SJSA1 (cell line): ENCODE measurements around the gene GPR63. TPM values are rescaled to one million over a fixed set of nuclear protein-coding genes. Genes with fewer than 3 reads are reported as not detected.

ENCODE experiments used
- DNase-seq, 2 experiments: peaks; one replicate each; pipeline ENCODE4 v3.0.0-alpha.2; 2015 to 2020; ENCODE audit warnings: low spot score in 2 of 2, low read depth in 1 of 2
- H3K27ac ChIP-seq: fragments of 250-450 bp; sonication (Bioruptor Pico); 2 replicates; pipeline ENCODE4 v1.5.1; 2020; ENCODE audit warnings: mild to moderate bottlenecking, moderate library complexity
- H3K27me3 ChIP-seq: fragments of 250-450 bp; sonication (Bioruptor Pico); replicated peaks from 2 replicates; pipeline ENCODE4 v1.5.1; 2020; ENCODE audit warnings: mild to moderate bottlenecking, moderate library complexity
- H3K36me3 ChIP-seq: fragments of 250-450 bp; sonication (Bioruptor Pico); 2 replicates; pipeline ENCODE4 v1.5.1; 2020; ENCODE audit warnings: mild to moderate bottlenecking
- H3K4me1 ChIP-seq: fragments of 250-450 bp; sonication (Bioruptor Pico); replicated peaks from 2 replicates; pipeline ENCODE4 v1.6.1; 2021; ENCODE audit warnings: mild to moderate bottlenecking
- H3K4me3 ChIP-seq: fragments of 250-450 bp; sonication (Bioruptor Pico); 2 replicates; pipeline ENCODE4 v1.5.1; 2020; ENCODE audit warnings: mild to moderate bottlenecking
- H3K9me3 ChIP-seq: fragments of 250-450 bp; sonication (Bioruptor Pico); replicated peaks from 2 replicates; pipeline ENCODE4 v1.5.1; 2020; ENCODE audit warnings: mild to moderate bottlenecking
- total RNA-seq: library from RNA; depleted of rRNA; stranded (reverse); fragments of >200 nt; shearing (Covaris generic); gene quantifications from 2 replicates; pipeline ENCODE4 v1.2.3, GENCODE V29; 2014

Gene GPR63
- total RNA-seq, 1 experiment from 2014 or later = 1.4 TPM

- no peaks in the 10 kb centered on the region for H3K27me3 ChIP-seq
- H3K4me3 ChIP-seq = no peak overlapping the region
- no peaks in the 10 kb centered on the region for H3K36me3 ChIP-seq
- H3K9me3 ChIP-seq = no peaks in the 10 kb centered on the region
- H3K4me1 ChIP-seq = no peaks in the 10 kb centered on the region
- H3K27ac ChIP-seq = no peak overlapping the region
- DNase-seq = no peak
Measured at GRCh38 chr6:96851858-96852257, 14.6 kb upstream of the GPR63 start.

GRCh38 chr6:96849615-96850014 is 12.3 kb upstream of the GPR63 start:
- Histone ChIP-seq H3K27me3 (no peaks in the 10 kb centered on the region), H3K9me3 (no peaks in the 10 kb centered on the region), H3K4me3 (no peak overlapping the region), H3K4me1 (no peaks in the 10 kb centered on the region), H3K36me3 (no peaks in the 10 kb centered on the region), H3K27ac (no peak overlapping the region)
- no peak for DNase-seq

GRCh38 chr6:96844530-96844929 is 7.3 kb upstream of the GPR63 start:
- Histone ChIP-seq H3K4me3 (no peak overlapping the region), H3K9me3 (no peaks in the 10 kb centered on the region), H3K27ac (no peak overlapping the region), H3K27me3 (no peaks in the 10 kb centered on the region; the same call in 1 of the 2 replicates), H3K36me3 (no peaks in the 10 kb centered on the region), H3K4me1 (no peaks in the 10 kb centered on the region)
- no peak for DNase-seq

GRCh38 chr6:96841345-96841744 is 4.1 kb upstream of the GPR63 start:
- no peak overlapping the region for H3K4me3 ChIP-seq
- no peak for DNase-seq
- H3K36me3 ChIP-seq = no peaks in the 10 kb centered on the region
- no peak overlapping the region for H3K27ac ChIP-seq
- no peaks in the 10 kb centered on the region for H3K9me3 ChIP-seq
- peaks cover 5% of the 10 kb centered on the region; the same call in 1 of the 2 replicates for H3K4me1 ChIP-seq
- peaks cover 13% of the 10 kb centered on the region; the same call in 1 of the 2 replicates for H3K27me3 ChIP-seq

- Histone ChIP-seq H3K27ac (no peak overlapping the region), H3K4me3 (peak overlapping the region; percentile 53), H3K9me3 (no peaks in the 10 kb centered on the region), H3K27me3 (peaks cover 28% of the 10 kb centered on the region), H3K4me1 (peaks cover 5% of the 10 kb centered on the region; the same call in 1 of the 2 replicates), H3K36me3 (no peaks in the 10 kb centered on the region)
- no peak for DNase-seq
Measured at GRCh38 chr6:96836631-96837080, 621 bp downstream of the GPR63 start.

GRCh38 chr6:96834070-96834469 is 3.2 kb downstream of the GPR63 start:
- peaks cover 28% of the 10 kb centered on the region for H3K27me3 ChIP-seq
- peaks cover 5% of the 10 kb centered on the region; the same call in 1 of the 2 replicates for H3K4me1 ChIP-seq
- no peaks in the 10 kb centered on the region for H3K9me3 ChIP-seq
- H3K4me3 ChIP-seq = no peak overlapping the region
- H3K36me3 ChIP-seq = no peaks in the 10 kb centered on the region
- H3K27ac ChIP-seq = no peak overlapping the region
- DNase-seq = no peak

- peaks cover 24% of the 10 kb centered on the region for H3K27me3 ChIP-seq
- H3K36me3 ChIP-seq = no peaks in the 10 kb centered on the region
- H3K4me1 ChIP-seq = peaks cover 3% of the 10 kb centered on the region; the same call in 1 of the 2 replicates
- H3K27ac ChIP-seq = no peak overlapping the region
- DNase-seq = no peak
- H3K4me3 ChIP-seq = no peak overlapping the region
- no peaks in the 10 kb centered on the region for H3K9me3 ChIP-seq
Measured at GRCh38 chr6:96832780-96833179, 4.5 kb downstream of the GPR63 start.

GRCh38 chr6:96826865-96827264 is 10.4 kb downstream of the GPR63 start:
- no peak for DNase-seq
- H3K4me1 ChIP-seq = no peaks in the 10 kb centered on the region
- no peaks in the 10 kb centered on the region for H3K9me3 ChIP-seq
- no peaks in the 10 kb centered on the region for H3K27me3 ChIP-seq
- no peak overlapping the region for H3K27ac ChIP-seq
- H3K36me3 ChIP-seq = no peaks in the 10 kb centered on the region
- no peak overlapping the region for H3K4me3 ChIP-seq

GRCh38 chr6:96823743-96824142 is 13.5 kb downstream of the GPR63 start:
- no peaks in the 10 kb centered on the region for H3K27me3 ChIP-seq
- H3K36me3 ChIP-seq = no peaks in the 10 kb centered on the region
- no peak for DNase-seq
- H3K4me3 ChIP-seq = no peak overlapping the region
- no peaks in the 10 kb centered on the region for H3K4me1 ChIP-seq
- no peaks in the 10 kb centered on the region for H3K9me3 ChIP-seq
- no peak overlapping the region for H3K27ac ChIP-seq

GRCh38 chr6:96821034-96821433 is 16.2 kb downstream of the GPR63 start:
- Histone ChIP-seq H3K4me3 (no peak overlapping the region), H3K4me1 (peaks cover 3% of the 10 kb centered on the region; the same call in 1 of the 2 replicates), H3K27me3 (no peaks in the 10 kb centered on the region), H3K27ac (no peak overlapping the region), H3K36me3 (no peaks in the 10 kb centered on the region), H3K9me3 (no peaks in the 10 kb centered on the region)
- DNase-seq = no peak

GRCh38 chr6:96816301-96816817 is 20.9 kb downstream of the GPR63 start:
- Histone ChIP-seq H3K27ac (peak overlapping the region; percentile 16; the same call in 1 of the 2 replicates), H3K36me3 (no peaks in the 10 kb centered on the region), H3K27me3 (no peaks in the 10 kb centered on the region), H3K9me3 (no peaks in the 10 kb centered on the region), H3K4me3 (no peak overlapping the region), H3K4me1 (peaks cover 3% of the 10 kb centered on the region; the same call in 1 of the 2 replicates)
- DNase-seq = peak in 1 of 2 experiments; percentile 20

- Histone ChIP-seq H3K27ac (no peak overlapping the region), H3K27me3 (no peaks in the 10 kb centered on the region), H3K4me1 (peaks cover 3% of the 10 kb centered on the region; the same call in 1 of the 2 replicates), H3K9me3 (no peaks in the 10 kb centered on the region), H3K36me3 (no peaks in the 10 kb centered on the region), H3K4me3 (no peak overlapping the region)
- no peak for DNase-seq
Measured at GRCh38 chr6:96814625-96815024, 22.7 kb downstream of the GPR63 start.

GRCh38 chr6:96812077-96812703 is 25.1 kb downstream of the GPR63 start:
- Histone ChIP-seq H3K4me3 (no peak overlapping the region), H3K27ac (no peak overlapping the region), H3K36me3 (no peaks in the 10 kb centered on the region), H3K4me1 (peaks cover 3% of the 10 kb centered on the region; the same call in 1 of the 2 replicates), H3K27me3 (no peaks in the 10 kb centered on the region), H3K9me3 (no peaks in the 10 kb centered on the region)
- no peak for DNase-seq

GRCh38 chr6:96811670-96812069 is 25.6 kb downstream of the GPR63 start:
- no peak overlapping the region for H3K4me3 ChIP-seq
- H3K27me3 ChIP-seq = no peaks in the 10 kb centered on the region
- H3K4me1 ChIP-seq = peaks cover 3% of the 10 kb centered on the region; the same call in 1 of the 2 replicates
- no peak overlapping the region for H3K27ac ChIP-seq
- H3K36me3 ChIP-seq = no peaks in the 10 kb centered on the region
- no peak for DNase-seq
- no peaks in the 10 kb centered on the region for H3K9me3 ChIP-seq
